KMS-11 (cell line): ENCODE measurements around the gene DNAJC22.
A peak's percentile ranks its signal among the peaks of the same experiment; 100 is the strongest.
"Not testable (repeated sequence)": the region's sequence is repeated elsewhere in the genome, so short reads cannot be mapped to it uniquely, and the experiment has no call there.

Experiments used
- H2AFZ ChIP-seq: fragments of 200-600 bp; sonication (generic); 2 replicates; pipeline ENCODE4 v1.6.1; 2016; ENCODE audit warnings: antibody characterized with exemption, mixed run types, low read depth
- H3K27ac ChIP-seq: fragments of 200-600 bp; sonication (generic); 2 replicates; pipeline ENCODE4 v1.6.1; 2016; ENCODE audit warnings: mild to moderate bottlenecking, mixed run types
- H3K27me3 ChIP-seq: fragments of 200-600 bp; sonication (generic); 2 replicates; pipeline ENCODE4 v1.6.1; 2017; ENCODE audit warnings: mild to moderate bottlenecking, low read depth, mixed run types, moderate library complexity; ENCODE audit not compliant: insufficient read depth
- H3K36me3 ChIP-seq: fragments of 200-600 bp; sonication (generic); 2 replicates; pipeline ENCODE4 v1.6.1; 2017; ENCODE audit warnings: mild to moderate bottlenecking, mixed run types; ENCODE audit not compliant: insufficient read depth
- H3K4me1 ChIP-seq: fragments of 200-600 bp; sonication (generic); 2 replicates; pipeline ENCODE4 v1.6.1; 2016; ENCODE audit warnings: mild to moderate bottlenecking, low read depth, mixed run types; ENCODE audit not compliant: poor library complexity, severe bottlenecking
- H3K4me2 ChIP-seq: fragments of 200-600 bp; sonication (generic); 2 replicates; pipeline ENCODE4 v1.7.0; 2016; ENCODE audit warnings: mild to moderate bottlenecking, mixed run types
- H3K4me3 ChIP-seq: fragments of 200-600 bp; sonication (generic); IDR thresholded peaks from 2 replicates; pipeline ENCODE4 v1.6.1; 2017; ENCODE audit warnings: low read depth, low read length, mixed read lengths; ENCODE audit not compliant: insufficient read depth
- H3K79me2 ChIP-seq: fragments of 200-600 bp; sonication (generic); 2 replicates; pipeline ENCODE4 v1.6.1; 2016; ENCODE audit warnings: low read depth, mixed run types; ENCODE audit not compliant: insufficient read depth
- H3K9ac ChIP-seq: fragments of 200-600 bp; sonication (generic); 2 replicates; pipeline ENCODE4 v1.6.1; 2016; ENCODE audit warnings: mild to moderate bottlenecking, mixed run types
- H4K20me1 ChIP-seq: fragments of 200-600 bp; sonication (generic); 2 replicates; pipeline ENCODE4 v1.6.1; 2016; ENCODE audit warnings: mild to moderate bottlenecking, mixed run types; ENCODE audit not compliant: insufficient read depth
- TF ChIP-seq, protein P1 (sequence below): fragments of 200-600 bp; sonication (generic); conservative IDR thresholded peaks from 2 replicates; pipeline ENCODE4 v1.6.1; 2017; ENCODE audit warnings: low read depth, mild to moderate bottlenecking, antibody characterized with exemption, low read length, moderate library complexity, mixed read lengths

The DNAJC22 gene

DNA sequence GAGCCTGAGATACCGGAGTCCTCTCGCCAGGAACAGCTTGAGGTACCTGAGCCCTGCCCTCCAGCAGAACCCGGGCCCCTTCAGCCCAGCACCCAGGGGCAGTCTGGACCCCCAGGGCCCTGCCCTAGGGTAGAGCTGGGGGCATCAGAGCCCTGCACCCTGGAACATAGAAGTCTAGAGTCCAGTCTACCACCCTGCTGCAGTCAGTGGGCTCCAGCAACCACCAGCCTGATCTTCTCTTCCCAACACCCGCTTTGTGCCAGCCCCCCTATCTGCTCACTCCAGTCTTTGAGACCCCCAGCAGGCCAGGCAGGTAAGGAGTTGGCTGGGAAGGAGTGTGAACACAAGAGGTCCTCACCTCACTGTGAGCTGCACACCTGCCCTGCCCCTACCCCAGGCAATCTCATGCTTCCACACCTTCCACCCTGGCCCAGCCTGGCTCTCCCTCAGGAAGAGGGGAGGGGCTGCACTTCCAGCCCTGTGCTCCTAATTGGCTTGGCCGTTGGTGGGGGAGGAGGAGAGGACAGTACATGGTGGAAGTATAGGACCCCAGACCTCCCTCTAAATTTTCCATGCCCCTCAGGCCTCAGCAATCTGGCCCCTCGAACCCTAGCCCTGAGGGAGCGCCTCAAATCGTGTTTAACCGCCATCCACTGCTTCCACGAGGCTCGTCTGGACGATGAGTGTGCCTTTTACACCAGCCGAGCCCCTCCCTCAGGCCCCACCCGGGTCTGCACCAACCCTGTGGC lies 15.9 kb upstream of the DNAJC22 start:
- no peaks in the 10 kb centered on the region for H3K4me1 ChIP-seq
- no peaks in the 10 kb centered on the region for H3K27me3 ChIP-seq
- H3K9ac ChIP-seq = no peak overlapping the region
- H2AFZ ChIP-seq = no peak overlapping the region
- H3K4me3 ChIP-seq = no peak overlapping the region
- H3K79me2 ChIP-seq = no peaks in the 10 kb centered on the region
- TF ChIP-seq, protein P1, sequence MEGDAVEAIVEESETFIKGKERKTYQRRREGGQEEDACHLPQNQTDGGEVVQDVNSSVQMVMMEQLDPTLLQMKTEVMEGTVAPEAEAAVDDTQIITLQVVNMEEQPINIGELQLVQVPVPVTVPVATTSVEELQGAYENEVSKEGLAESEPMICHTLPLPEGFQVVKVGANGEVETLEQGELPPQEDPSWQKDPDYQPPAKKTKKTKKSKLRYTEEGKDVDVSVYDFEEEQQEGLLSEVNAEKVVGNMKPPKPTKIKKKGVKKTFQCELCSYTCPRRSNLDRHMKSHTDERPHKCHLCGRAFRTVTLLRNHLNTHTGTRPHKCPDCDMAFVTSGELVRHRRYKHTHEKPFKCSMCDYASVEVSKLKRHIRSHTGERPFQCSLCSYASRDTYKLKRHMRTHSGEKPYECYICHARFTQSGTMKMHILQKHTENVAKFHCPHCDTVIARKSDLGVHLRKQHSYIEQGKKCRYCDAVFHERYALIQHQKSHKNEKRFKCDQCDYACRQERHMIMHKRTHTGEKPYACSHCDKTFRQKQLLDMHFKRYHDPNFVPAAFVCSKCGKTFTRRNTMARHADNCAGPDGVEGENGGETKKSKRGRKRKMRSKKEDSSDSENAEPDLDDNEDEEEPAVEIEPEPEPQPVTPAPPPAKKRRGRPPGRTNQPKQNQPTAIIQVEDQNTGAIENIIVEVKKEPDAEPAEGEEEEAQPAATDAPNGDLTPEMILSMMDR = no peak
- no peaks in the 10 kb centered on the region for H3K36me3 ChIP-seq
- H3K4me2 ChIP-seq = no peak overlapping the region
- no peaks in the 10 kb centered on the region for H4K20me1 ChIP-seq
- no peak overlapping the region for H3K27ac ChIP-seq

DNA sequence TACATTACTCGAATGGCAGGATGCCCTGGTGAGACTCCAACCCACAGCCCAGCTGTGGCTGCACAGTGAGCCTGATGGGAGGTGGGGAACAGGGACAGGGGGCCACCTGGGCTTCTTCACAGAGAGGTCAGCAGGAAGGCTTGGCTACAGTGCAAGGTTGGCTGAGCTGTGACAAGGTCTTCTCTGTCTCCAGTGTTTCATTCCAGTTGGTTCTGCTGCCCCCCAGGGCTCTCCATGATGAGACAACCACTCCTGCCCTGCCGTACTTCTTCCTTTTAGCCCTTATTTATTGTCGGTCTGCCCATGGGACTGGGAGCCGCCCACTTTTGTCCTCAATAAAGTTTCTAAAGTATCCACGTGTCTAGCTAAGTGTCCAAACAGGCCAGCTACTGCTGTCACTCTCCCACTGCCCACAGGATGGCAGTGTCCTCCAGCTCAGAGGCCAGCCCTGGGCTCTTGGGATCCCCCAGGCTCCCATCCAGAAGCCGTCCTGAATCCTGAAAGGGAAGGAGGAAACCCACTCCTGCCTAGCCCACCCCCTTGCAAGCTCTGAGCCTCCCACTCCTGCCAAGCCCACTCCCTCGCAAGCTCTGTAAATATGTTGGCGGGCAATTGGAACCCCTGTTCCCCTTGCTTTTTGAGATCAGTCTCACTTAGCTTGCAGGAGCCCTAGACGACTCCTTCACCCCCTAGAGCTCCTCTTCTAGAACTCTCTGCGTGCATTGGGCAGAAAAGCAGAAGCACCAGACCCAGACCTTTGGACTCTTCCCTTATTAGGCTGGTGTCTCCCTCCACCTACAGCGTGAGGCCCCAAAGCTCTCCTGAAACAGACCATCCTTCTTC lies 15.1 kb upstream of the DNAJC22 start:
- Histone ChIP-seq H3K4me2 (no peak overlapping the region), H3K9ac (no peak overlapping the region), H3K36me3 (no peaks in the 10 kb centered on the region), H4K20me1 (no peaks in the 10 kb centered on the region), H3K27me3 (no peaks in the 10 kb centered on the region), H3K4me3 (no peak overlapping the region), H3K79me2 (no peaks in the 10 kb centered on the region), H2AFZ (no peak overlapping the region), H3K4me1 (no peaks in the 10 kb centered on the region), H3K27ac (no peak overlapping the region)
- TF ChIP-seq, protein P1 = peak; percentile 54

DNA sequence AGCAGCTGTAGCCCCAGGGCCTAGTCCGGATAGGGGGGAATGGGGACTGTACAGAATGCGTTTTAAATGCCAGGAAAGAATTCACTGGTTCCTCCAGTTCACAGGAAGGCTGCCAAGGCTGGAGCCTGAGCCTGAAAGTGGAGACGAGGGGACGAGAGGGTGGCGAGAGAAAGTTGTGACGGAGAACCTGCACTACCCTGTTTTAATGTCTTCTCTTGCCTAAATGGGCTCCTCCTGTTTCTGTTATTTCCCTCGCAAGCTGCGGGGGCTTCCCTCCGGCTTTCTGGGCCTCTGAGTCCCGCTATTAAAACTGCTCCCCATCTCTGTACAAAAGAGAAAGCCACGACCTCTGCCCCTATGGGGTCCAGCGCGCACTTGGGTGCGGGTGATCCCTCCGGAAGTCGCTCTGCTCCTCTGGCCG lies 14.2 kb upstream of the DNAJC22 start:
- Histone ChIP-seq H3K79me2 (no peaks in the 10 kb centered on the region), H2AFZ (no peak overlapping the region), H3K4me2 (no peak overlapping the region), H3K27me3 (no peaks in the 10 kb centered on the region), H3K27ac (no peak overlapping the region), H4K20me1 (no peaks in the 10 kb centered on the region), H3K36me3 (no peaks in the 10 kb centered on the region), H3K4me3 (no peak overlapping the region), H3K4me1 (no peaks in the 10 kb centered on the region), H3K9ac (no peak overlapping the region)
- TF ChIP-seq, protein P1 = no peak

DNA sequence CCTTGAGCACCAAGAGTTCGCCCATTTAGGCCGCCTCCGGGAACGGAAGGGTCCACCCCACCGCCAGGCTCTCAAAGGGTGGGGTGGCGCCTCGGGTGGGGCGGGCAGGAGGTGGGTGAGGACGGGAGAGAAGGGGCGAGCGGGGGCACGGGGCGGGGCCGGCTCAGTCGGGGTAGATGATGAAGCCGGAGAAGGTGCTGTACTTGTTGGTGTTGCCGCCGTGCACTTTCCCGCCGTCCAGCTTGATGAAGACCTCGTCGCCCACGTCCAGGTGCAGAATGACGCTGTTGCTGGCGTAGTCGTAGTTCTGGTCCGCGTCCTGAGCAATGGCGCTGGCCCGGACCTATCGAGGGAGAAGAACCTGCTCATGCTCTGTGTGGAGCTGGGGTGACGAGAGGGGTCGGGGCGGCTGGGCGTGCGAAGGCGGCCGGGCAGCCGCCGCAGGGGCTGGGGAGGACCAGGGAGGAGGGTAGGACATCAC lies 13.8 kb upstream of the DNAJC22 start:
- H3K9ac ChIP-seq = no peak overlapping the region
- H3K27ac ChIP-seq = no peak overlapping the region
- no peaks in the 10 kb centered on the region for H3K27me3 ChIP-seq
- H3K4me2 ChIP-seq = no peak overlapping the region
- no peaks in the 10 kb centered on the region for H3K4me1 ChIP-seq
- H3K4me3 ChIP-seq = no peak overlapping the region
- TF ChIP-seq, protein P1 = no peak
- H3K36me3 ChIP-seq = no peaks in the 10 kb centered on the region
- no peak overlapping the region for H2AFZ ChIP-seq
- no peaks in the 10 kb centered on the region for H4K20me1 ChIP-seq
- no peaks in the 10 kb centered on the region for H3K79me2 ChIP-seq

DNA sequence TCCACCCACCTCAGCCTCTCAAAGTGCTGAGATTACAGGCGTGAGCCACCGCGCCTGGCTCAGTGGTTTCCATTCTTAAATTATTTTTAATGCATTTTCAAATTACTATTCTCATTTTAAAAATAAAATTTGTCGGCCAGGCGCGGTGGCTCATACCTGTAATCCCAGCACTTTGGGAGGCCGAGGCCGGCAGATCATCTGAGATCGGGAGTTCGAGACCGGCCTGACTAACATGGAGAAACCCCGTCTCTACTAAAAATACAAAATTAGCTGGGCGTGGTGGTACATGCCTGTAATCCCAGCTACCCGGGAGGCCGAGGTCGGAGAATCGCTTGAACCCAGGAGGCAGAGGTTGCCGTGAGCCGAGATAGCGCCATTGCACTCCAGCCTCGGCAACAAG lies 12.9 kb upstream of the DNAJC22 start:
- not testable (repeated sequence) for H3K4me2 ChIP-seq, H3K4me1 ChIP-seq, H2AFZ ChIP-seq, H3K36me3 ChIP-seq, H3K79me2 ChIP-seq, H3K9ac ChIP-seq, H4K20me1 ChIP-seq, H3K27me3 ChIP-seq, H3K4me3 ChIP-seq, H3K27ac ChIP-seq
